ENCODE data around the gene WNT3. TPM values are rescaled to one million over a fixed set of nuclear protein-coding genes. Genes with fewer than 3 reads are reported as not detected.

The WNT3 gene
- total and polyA plus RNA-seq, 2 experiments from 2014 or later, result 2.7 to 3.4 TPM

GRCh38 chr17:46773676-46774075 is 44.8 kb downstream of the WNT3 start:
- peaks cover 84% of the 10 kb centered on the region for H3K27me3 ChIP-seq (ENCODE audit: insufficient read depth)
- TF ChIP-seq ZNF462 (CRISPR knock-in tag; IDR thresholded peaks at IDR 0.05) (no peak), JUNB (IDR thresholded peaks at IDR 0.05; ENCODE audit: unreplicated experiment) (no peak), REST (IDR thresholded peaks at IDR 0.05; ENCODE audit: unreplicated experiment) (no peak), EZH2phosphoT487 (IDR thresholded peaks at IDR 0.05; ENCODE audit: unreplicated experiment) (no peak), ZNF114 (CRISPR knock-in tag; IDR thresholded peaks at IDR 0.05) (no peak), ETS1 (IDR thresholded peaks at IDR 0.05) (no peak), CREB1 (CRISPR knock-in tag; IDR thresholded peaks at IDR 0.05; ENCODE audit: low read depth) (no peak), ZNF331 (CRISPR knock-in tag; IDR thresholded peaks at IDR 0.05; ENCODE audit: low read depth) (no peak), NANOG (IDR thresholded peaks at IDR 0.05; ENCODE audit: borderline replicate concordance) (no peak), EZH2 (IDR thresholded peaks at IDR 0.05; ENCODE audit: low read depth, unreplicated experiment) (no peak), POLR2AphosphoS5 (IDR thresholded peaks at IDR 0.05; ENCODE audit: low read depth) (no peak), STAT1 (IDR thresholded peaks at IDR 0.05; ENCODE audit: unreplicated experiment) (no peak)
- TF ChIP-seq, protein P1, sequence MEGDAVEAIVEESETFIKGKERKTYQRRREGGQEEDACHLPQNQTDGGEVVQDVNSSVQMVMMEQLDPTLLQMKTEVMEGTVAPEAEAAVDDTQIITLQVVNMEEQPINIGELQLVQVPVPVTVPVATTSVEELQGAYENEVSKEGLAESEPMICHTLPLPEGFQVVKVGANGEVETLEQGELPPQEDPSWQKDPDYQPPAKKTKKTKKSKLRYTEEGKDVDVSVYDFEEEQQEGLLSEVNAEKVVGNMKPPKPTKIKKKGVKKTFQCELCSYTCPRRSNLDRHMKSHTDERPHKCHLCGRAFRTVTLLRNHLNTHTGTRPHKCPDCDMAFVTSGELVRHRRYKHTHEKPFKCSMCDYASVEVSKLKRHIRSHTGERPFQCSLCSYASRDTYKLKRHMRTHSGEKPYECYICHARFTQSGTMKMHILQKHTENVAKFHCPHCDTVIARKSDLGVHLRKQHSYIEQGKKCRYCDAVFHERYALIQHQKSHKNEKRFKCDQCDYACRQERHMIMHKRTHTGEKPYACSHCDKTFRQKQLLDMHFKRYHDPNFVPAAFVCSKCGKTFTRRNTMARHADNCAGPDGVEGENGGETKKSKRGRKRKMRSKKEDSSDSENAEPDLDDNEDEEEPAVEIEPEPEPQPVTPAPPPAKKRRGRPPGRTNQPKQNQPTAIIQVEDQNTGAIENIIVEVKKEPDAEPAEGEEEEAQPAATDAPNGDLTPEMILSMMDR (conservative IDR thresholded peaks at IDR 0.05; ENCODE audit: low read depth in 2 of 2), result no peak
- H3K4me3 Mint-ChIP-seq, result peak overlapping the region; percentile 12; the same call in 1 of the 3 replicates
- peaks cover 32% of the 10 kb centered on the region for H3K4me1 Mint-ChIP-seq
- ATAC-seq (no peak), DNase-seq (ENCODE audit: low spot score) (no peak)
- no peaks in the 10 kb centered on the region for H3K9me2 ChIP-seq (ENCODE audit: insufficient read depth)
- no peak overlapping the region for H2AFZ ChIP-seq
- H3K27ac ChIP-seq (ENCODE audit: low read depth), result no peak overlapping the region
- peaks cover 6% of the 10 kb centered on the region; the same call in 2 of the 3 replicates for H3K9me3 Mint-ChIP-seq
- peak overlapping the region; percentile 65 for H3K4me2 ChIP-seq
- peaks cover 5% of the 10 kb centered on the region; the same call in 1 of the 2 replicates for H4K20me1 ChIP-seq (replicated peaks; ENCODE audit: insufficient read depth)
- peaks cover 29% of the 10 kb centered on the region for H3K4me1 ChIP-seq (ENCODE audit: insufficient read depth)
- H3K36me3 Mint-ChIP-seq (ENCODE audit: low read depth), result peaks cover 7% of the 10 kb centered on the region; the same call in 1 of the 3 replicates
- no peak overlapping the region for H3K27ac Mint-ChIP-seq
- H3K27me3 Mint-ChIP-seq (ENCODE audit: insufficient read depth, low read depth, poor library complexity), result peaks cover 87% of the 10 kb centered on the region
- H3K4me3 ChIP-seq, result no peak overlapping the region
- H3K36me3 ChIP-seq (ENCODE audit: insufficient read depth), result no peaks in the 10 kb centered on the region
- H3F3A ChIP-seq (replicated peaks; ENCODE audit: low read depth), result 0 out of 2 replicates have a peak, but pooled peaks cover 8% of the 10 kb centered on the region
- H3K79me2 ChIP-seq (replicated peaks; ENCODE audit: insufficient read depth), result no peaks in the 10 kb centered on the region
